K562 (cell line): Measurements from ENCODE around the gene ARPP21.

Experiments
- SIN3A ChIP-seq, 2 experiments: fragments of 150-350 bp in 1 of 2; IDR thresholded peaks; 2 replicates each; pipeline ENCODE4 v1.6.1; 2011 to 2016; ENCODE audit warnings: borderline replicate concordance in 2 of 2, low read depth in 2 of 2, low read length in 2 of 2, mild to moderate bottlenecking in 2 of 2, moderate library complexity in 2 of 2; ENCODE audit not compliant: control insufficient read depth in 1 of 2
- TF ChIP-seq, protein P1 (sequence below), 2 experiments: fragments of 450-650 bp in 1 of 2; sonication (generic) in 1 of 2; formaldehyde crosslinking in 1 of 2; IDR thresholded peaks in 1 of 2; conservative IDR thresholded peaks in 1 of 2; 2 replicates each; pipeline versions ENCODE4 v1.6.1 to v1.8.1; 2016 to 2023; ENCODE audit warnings: mild to moderate bottlenecking in 2 of 2, moderate library complexity in 2 of 2, inconsistent platforms in 1 of 2, missing genetic modification reagents in 1 of 2

DNA sequence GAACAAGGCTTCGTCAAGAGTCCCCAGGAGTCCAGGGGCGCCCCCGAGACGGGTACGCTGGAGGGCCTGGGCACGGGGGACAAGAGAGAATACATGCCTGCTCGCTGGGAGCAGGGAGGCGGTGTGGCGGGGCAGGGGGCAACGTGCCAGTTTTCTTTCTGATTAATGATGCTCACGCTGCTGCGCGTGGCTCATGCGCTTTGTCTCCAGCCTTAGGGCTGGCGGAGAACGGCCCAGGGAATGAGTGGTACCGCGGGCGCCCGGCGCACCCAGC is 408 bp upstream of the ARPP21 start:
- TF ChIP-seq, protein P1, sequence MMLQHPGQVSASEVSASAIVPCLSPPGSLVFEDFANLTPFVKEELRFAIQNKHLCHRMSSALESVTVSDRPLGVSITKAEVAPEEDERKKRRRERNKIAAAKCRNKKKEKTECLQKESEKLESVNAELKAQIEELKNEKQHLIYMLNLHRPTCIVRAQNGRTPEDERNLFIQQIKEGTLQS (IDR thresholded peaks at IDR 0.05), result no peak
- TF ChIP-seq, protein P1 (CRISPR knock-in tag; conservative IDR thresholded peaks at IDR 0.05), result no peak
- TF ChIP-seq SIN3A (IDR thresholded peaks at IDR 0.05; ENCODE audit: borderline replicate concordance in 2 of 2, control insufficient read depth in 1 of 2, low read depth in 2 of 2, low read length in 2 of 2), result no peak
